ENCODE results near the gene MUC2.
A peak's percentile ranks its signal among the peaks of the same experiment; 100 is the strongest.

Gene MUC2

DNA sequence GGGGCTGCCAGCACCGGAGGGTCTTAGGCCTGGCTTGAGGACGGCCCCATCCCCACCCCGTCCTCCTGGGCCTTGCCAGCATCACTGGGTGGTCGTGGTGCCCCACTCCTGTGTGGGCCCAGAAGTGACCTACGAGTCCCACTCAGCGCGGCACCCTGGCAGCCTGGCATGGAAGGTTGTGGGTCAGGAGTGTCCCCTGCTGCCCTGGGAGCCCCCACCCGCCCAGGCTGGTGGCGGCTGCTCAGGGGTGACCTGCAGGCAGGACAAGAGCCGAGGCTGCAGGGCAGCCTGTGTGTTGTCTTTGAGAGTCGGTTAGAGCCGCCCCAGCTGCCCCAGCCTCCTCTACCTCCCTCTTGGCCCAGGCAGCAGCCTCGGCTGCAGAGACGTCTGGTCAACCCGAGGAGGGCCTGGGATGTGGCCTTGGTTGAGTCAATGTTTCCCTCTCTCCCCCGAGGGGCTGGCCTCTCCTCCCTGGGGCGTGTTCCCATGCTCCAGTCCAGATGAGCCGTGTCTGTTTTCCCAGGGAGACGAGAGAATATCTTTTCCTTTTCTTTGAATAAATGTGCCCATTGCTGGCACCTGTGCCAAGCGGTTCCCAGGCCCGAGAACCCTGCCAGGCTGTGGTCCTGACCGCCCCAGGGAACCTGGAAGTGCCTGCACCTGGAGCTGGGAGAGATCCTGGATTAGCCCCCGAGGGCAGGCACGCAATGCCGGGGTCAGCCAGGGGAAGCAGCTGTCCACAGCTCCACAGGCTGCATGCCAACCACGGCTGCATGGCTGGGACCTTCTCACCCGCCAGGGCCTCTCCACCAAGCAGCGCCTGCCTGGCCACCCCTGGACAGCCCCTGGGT lies 47.4 kb downstream of the MUC2 start:
- peak; percentile 57 for DNase-seq (ENCODE audit: low spot score)

DNA sequence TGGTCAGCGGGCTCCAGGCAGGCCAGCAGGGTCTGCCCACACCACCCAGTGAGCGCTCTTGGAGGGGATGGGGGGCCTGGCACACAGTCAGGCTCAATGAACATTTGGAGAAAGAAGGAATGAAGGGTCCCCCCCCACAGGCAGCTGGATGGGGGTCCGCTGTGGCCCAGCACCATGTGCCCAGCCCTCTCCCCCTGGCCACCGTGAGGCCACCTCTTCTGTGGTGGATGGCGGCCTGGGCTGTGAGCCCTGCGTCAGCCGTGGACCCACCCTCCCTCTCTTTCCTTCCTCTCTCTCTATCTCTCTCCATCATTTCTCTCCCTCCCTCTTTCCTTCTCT lies 48.0 kb downstream of the MUC2 start:
- no peak for DNase-seq (ENCODE audit: low spot score)

DNA sequence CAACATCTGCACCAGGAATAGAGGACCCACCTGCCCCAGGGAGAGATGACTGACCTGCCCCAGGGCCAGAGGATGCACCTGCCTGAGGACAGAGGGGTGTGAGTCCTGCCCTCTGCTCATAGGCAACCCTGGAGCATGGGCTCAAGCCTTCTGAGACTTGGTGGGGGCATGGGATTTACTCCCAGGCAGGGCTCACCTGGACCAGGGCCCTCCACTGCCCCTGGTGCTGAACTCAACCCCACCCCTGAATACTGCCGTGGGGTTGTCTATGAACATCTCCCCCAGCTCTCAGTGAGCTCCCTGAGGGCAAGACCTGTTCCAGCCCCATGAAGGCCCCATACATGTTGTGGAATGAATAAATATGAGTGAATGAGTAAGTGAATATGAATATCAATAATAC lies 49.3 kb downstream of the MUC2 start:
- DNase-seq (ENCODE audit: low spot score) = no peak
